ENCODE measurements around the gene FANCE. TPM values are rescaled to one million over a fixed set of nuclear protein-coding genes. Genes with fewer than 3 reads are reported as not detected.

FANCE gene
- polyA plus RNA-seq, 2 of the 4 experiments (the other 2 are of a cell fraction) = 3.1 to 3.5 TPM

- no peak for TF ChIP-seq PBX3 (IDR thresholded peaks at IDR 0.05)
- TF ChIP-seq RFX5 (IDR thresholded peaks at IDR 0.05) = no peak
- no peak for TF ChIP-seq CEBPB (IDR thresholded peaks at IDR 0.05)
- no peak for TF ChIP-seq USF2 (IDR thresholded peaks at IDR 0.05)
- no peak for TF ChIP-seq REST (IDR thresholded peaks at IDR 0.05)
- no peak for TF ChIP-seq ZC3H11A (IDR thresholded peaks at IDR 0.05)
- TF ChIP-seq ZNF302 (CRISPR knock-in tag; IDR thresholded peaks at IDR 0.05) = no peak
- TF ChIP-seq CHD2 (IDR thresholded peaks at IDR 0.05; ENCODE audit: low read length, partially characterized antibody) = no peak
- TF ChIP-seq FOSB (CRISPR knock-in tag; IDR thresholded peaks at IDR 0.05) = no peak
- TF ChIP-seq MAFK (IDR thresholded peaks at IDR 0.05; ENCODE audit: partially characterized antibody) = no peak
- no peak for TF ChIP-seq SREBF2 (IDR thresholded peaks at IDR 0.05)
- no peak for TF ChIP-seq KDM1A (IDR thresholded peaks at IDR 0.05; ENCODE audit: low read depth)
- TF ChIP-seq POLR2AphosphoS2 (conservative IDR thresholded peaks at IDR 0.05; ENCODE audit: low read length) = no peak
- no peak for TF ChIP-seq ZSCAN20 (CRISPR knock-in tag; IDR thresholded peaks at IDR 0.05)
- TF ChIP-seq POLR2A (IDR thresholded peaks at IDR 0.05; ENCODE audit: low read length) = no peak
- TF ChIP-seq CBX8 (IDR thresholded peaks at IDR 0.05) = no peak
- TF ChIP-seq HOXB5 (CRISPR knock-in tag; IDR thresholded peaks at IDR 0.05) = no peak
- ChIA-PET POLR2A (no interaction called here), CTCF (interaction anchor here (1.1 to 1.6 kb wide), 2 partner anchors 66 to 70 kb away, joined by 3 read pairs; partner anchors contain the start of gene PPARD)
- FAIRE-seq (no peak), DNase-seq (ENCODE audit: low read depth in 1 of 2, low spot score in 1 of 2) (no peak), ATAC-seq (no peak)
- H3K4me3 ChIP-seq = no peak overlapping the region
- H3K27ac ChIP-seq = no peak overlapping the region
- H3K4me2 ChIP-seq = no peak overlapping the region
- peaks cover 14% of the 10 kb centered on the region for H3K4me1 ChIP-seq
- 93% methylated on average over 6 of the region's 8 CpGs for WGBS (ENCODE audit: missing lambda C conversion rate)
- no peaks in the 10 kb centered on the region for H3K9me3 ChIP-seq
Observed at GRCh38 chr6:35412102-35412501, 40.0 kb upstream of the FANCE start.

- WGBS (ENCODE audit: missing lambda C conversion rate) = 90% methylated on average over 6 of the region's 6 CpGs
- no peak overlapping the region for H3K4me3 ChIP-seq
- ChIA-PET CTCF (interaction anchor here (1.2 to 2.7 kb wide), 4 partner anchors 36 to 59 kb away, joined by 3 to 9 read pairs (median 5); no protein-coding TSS in a partner anchor), POLR2A (no interaction called here)
- no peak for FAIRE-seq
- H3K4me2 ChIP-seq = no peak overlapping the region
- TF ChIP-seq CBX8 (IDR thresholded peaks at IDR 0.05) (no peak), JUN (IDR thresholded peaks at IDR 0.05) (no peak), NPAS2 (CRISPR knock-in tag; IDR thresholded peaks at IDR 0.05; ENCODE audit: borderline replicate concordance) (no peak), FOXS1 (CRISPR knock-in tag; IDR thresholded peaks at IDR 0.05) (no peak), MYC (IDR thresholded peaks at IDR 0.05; ENCODE audit: borderline replicate concordance, low read length) (no peak), HEYL (CRISPR knock-in tag; IDR thresholded peaks at IDR 0.05) (no peak), USF2 (IDR thresholded peaks at IDR 0.05) (no peak), HOXB5 (CRISPR knock-in tag; IDR thresholded peaks at IDR 0.05) (no peak), PHF8 (IDR thresholded peaks at IDR 0.05; ENCODE audit: borderline replicate concordance, low read depth) (no peak), REST (IDR thresholded peaks at IDR 0.05) (no peak), MAFK (IDR thresholded peaks at IDR 0.05; ENCODE audit: partially characterized antibody) (no peak), SREBF2 (IDR thresholded peaks at IDR 0.05) (no peak), ZNF302 (CRISPR knock-in tag; IDR thresholded peaks at IDR 0.05) (no peak), ZFP36 (IDR thresholded peaks at IDR 0.05; ENCODE audit: borderline replicate concordance, partially characterized antibody) (no peak), CEBPB (IDR thresholded peaks at IDR 0.05) (no peak)
- DNase-seq (ENCODE audit: low read depth in 1 of 2, low spot score in 1 of 2) = no peak
- no peak overlapping the region for H3K27ac ChIP-seq
- no peaks in the 10 kb centered on the region for H3K9me3 ChIP-seq
- ATAC-seq = no peak
- peaks cover 14% of the 10 kb centered on the region for H3K4me1 ChIP-seq
Observed at GRCh38 chr6:35413911-35414310, 38.2 kb upstream of the FANCE start.

Measured in A549 (cell line).